Prostate gland (tissue), 2 donors: ENCODE measurements around the gene DPH3.

ENCODE experiments used
- POLR2A ChIP-seq: fragments of 450-650 bp; IDR thresholded peaks from one replicate; pipeline ENCODE4 v1.6.1; 2016; ENCODE audit warnings: antibody characterized with exemption, mild to moderate bottlenecking
- TF ChIP-seq, protein P1 (sequence below), 4 experiments: fragments of 200-600 bp in 2 of 4; fragments of 450-650 bp in 2 of 4; sonication (generic) in 2 of 4; IDR thresholded peaks; 1 replicate in 3 of 4; 2 replicates in 1 of 4; pipeline ENCODE4 v1.5.1; 2016 to 2019; ENCODE audit warnings: antibody characterized with exemption in 4 of 4, mild to moderate bottlenecking in 2 of 4, moderate library complexity in 2 of 4

DNA sequence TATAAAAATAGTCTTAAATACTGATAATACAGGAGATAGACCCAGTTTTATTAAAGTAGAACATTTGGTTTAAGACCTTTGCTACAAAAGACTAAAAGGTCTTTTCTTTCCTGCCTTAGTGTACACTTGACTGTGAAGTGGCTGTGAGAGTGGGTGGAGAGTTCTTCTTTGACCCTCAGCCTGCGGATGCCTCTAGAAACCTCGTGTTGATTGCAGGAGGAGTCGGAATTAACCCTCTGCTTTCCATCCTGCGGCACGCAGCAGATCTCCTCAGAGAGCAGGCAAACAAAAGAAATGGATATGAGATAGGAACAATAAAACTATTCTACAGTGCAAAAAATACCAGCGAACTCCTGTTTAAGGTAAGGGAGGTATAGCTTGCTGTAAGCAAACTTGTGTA lies 36.8 kb upstream of the DPH3 start:
- TF ChIP-seq POLR2A: no peak
- TF ChIP-seq, protein P1, sequence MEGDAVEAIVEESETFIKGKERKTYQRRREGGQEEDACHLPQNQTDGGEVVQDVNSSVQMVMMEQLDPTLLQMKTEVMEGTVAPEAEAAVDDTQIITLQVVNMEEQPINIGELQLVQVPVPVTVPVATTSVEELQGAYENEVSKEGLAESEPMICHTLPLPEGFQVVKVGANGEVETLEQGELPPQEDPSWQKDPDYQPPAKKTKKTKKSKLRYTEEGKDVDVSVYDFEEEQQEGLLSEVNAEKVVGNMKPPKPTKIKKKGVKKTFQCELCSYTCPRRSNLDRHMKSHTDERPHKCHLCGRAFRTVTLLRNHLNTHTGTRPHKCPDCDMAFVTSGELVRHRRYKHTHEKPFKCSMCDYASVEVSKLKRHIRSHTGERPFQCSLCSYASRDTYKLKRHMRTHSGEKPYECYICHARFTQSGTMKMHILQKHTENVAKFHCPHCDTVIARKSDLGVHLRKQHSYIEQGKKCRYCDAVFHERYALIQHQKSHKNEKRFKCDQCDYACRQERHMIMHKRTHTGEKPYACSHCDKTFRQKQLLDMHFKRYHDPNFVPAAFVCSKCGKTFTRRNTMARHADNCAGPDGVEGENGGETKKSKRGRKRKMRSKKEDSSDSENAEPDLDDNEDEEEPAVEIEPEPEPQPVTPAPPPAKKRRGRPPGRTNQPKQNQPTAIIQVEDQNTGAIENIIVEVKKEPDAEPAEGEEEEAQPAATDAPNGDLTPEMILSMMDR (IDR thresholded peaks at IDR 0.05): no peak
